Natural killer cell (primary cell): Measurements from ENCODE around the gene ZNF593OS. TPM values are rescaled to one million over a fixed set of nuclear protein-coding genes. Genes with fewer than 3 reads are reported as not detected.
A peak's percentile ranks its signal among the peaks of the same experiment; 100 is the strongest.

Source experiments
- ATAC-seq, 3 donors: fragments of 150-1000 bp in 2 of 3; fragments of 200-7000 bp in 1 of 3; cut with Tn5 transposase; 1 replicate in 1 of 3; 2 replicates in 2 of 3; pipeline ENCODE4 v1.10.0; 2021; ENCODE audit warnings: mild to moderate bottlenecking in 2 of 3, moderate library complexity in 2 of 3
- DNase-seq, 2 donors: peaks; one replicate each; pipeline versions ENCODE4 v3.0.0 to v3.0.0-alpha.2; 2013 to 2021; ENCODE audit warnings: mixed read lengths in 1 of 2
- H3K27ac ChIP-seq: one replicate; pipeline ENCODE4 v1.5.1; 2013; ENCODE audit warnings: mild to moderate bottlenecking, low read length
- H3K27me3 ChIP-seq: one replicate; pipeline ENCODE4 v1.6.1; 2013; ENCODE audit warnings: low read length; ENCODE audit not compliant: control insufficient read depth, insufficient read depth
- H3K36me3 ChIP-seq: one replicate; pipeline ENCODE4 v1.6.1; 2013; ENCODE audit warnings: low read length; ENCODE audit not compliant: control insufficient read depth, insufficient read depth
- H3K4me1 ChIP-seq: one replicate; pipeline ENCODE4 v1.6.1; 2013; ENCODE audit warnings: low read length; ENCODE audit not compliant: control insufficient read depth, insufficient read depth
- H3K4me3 ChIP-seq: one replicate; pipeline ENCODE4 v1.5.1; 2013; ENCODE audit warnings: low read length
- H3K9me3 ChIP-seq: one replicate; pipeline ENCODE4 v1.6.1; 2013; ENCODE audit warnings: low read length; ENCODE audit not compliant: control insufficient read depth, insufficient read depth
- H3K27ac Mint-ChIP-seq, 2 donors: one replicate each; pipeline ENCODE4 v1.8.0; 2022; ENCODE audit warnings: mild to moderate bottlenecking in 2 of 2, mixed read lengths in 2 of 2, moderate library complexity in 1 of 2
- H3K27me3 Mint-ChIP-seq, 2 donors: one replicate each; pipeline ENCODE4 v1.8.0; 2022; ENCODE audit warnings: low read depth in 2 of 2, mixed read lengths in 2 of 2
- H3K36me3 Mint-ChIP-seq: one replicate; pipeline ENCODE4 v1.8.0; 2022; ENCODE audit warnings: mixed read lengths
- H3K4me1 Mint-ChIP-seq, 2 donors: one replicate each; pipeline ENCODE4 v1.8.0; 2022; ENCODE audit warnings: mixed read lengths in 2 of 2
- H3K4me3 Mint-ChIP-seq: one replicate; pipeline ENCODE4 v1.8.0; 2022; ENCODE audit warnings: mild to moderate bottlenecking, moderate library complexity, mixed read lengths
- H3K9me3 Mint-ChIP-seq, 2 donors: one replicate each; pipeline ENCODE4 v1.8.0; 2022; ENCODE audit warnings: mixed read lengths in 2 of 2
- CTCF ChIP-seq: fragments of 200-600 bp; IDR thresholded peaks from one replicate; pipeline ENCODE4 v1.8.0; 2022; ENCODE audit warnings: antibody characterized with exemption
- WGBS: methylation state at CpG from one replicate; pipeline ENCODE4 v1.1.7; 2013; ENCODE audit warnings: missing lambda C conversion rate; ENCODE audit not compliant: insufficient coverage; 5-methylcytosine and 5-hydroxymethylcytosine counted together
- intact Hi-C: fragments of 100-400 bp; cut with micrococcal nuclease; formaldehyde crosslinking; loops from one replicate; pipeline ENCODE4 v1.14.2; 2022
- total RNA-seq, 4 donors: library from RNA; stranded (reverse); fragments of 120-200 nt in 1 of 4; gene quantifications; one replicate each; pipeline versions ENCODE4 v1.2.3 to v1.2.4, GENCODE V29; 2013 to 2022

Gene ZNF593OS
- total RNA-seq, 3 donors from 2014 or later (not counting 1 experiment from before 2014, with no cell fraction given) = not detected

- H3K4me3 ChIP-seq = no peak overlapping the region
- intact Hi-C loops = loop anchor here (1.0 to 10.0 kb wide), 2 partner anchors 58 to 231 kb away; no protein-coding TSS in a partner anchor
- H3K27ac Mint-ChIP-seq = no peak overlapping the region
- H3K9me3 ChIP-seq = no peaks in the 10 kb centered on the region
- peaks cover 19% of the 10 kb centered on the region for H3K27me3 ChIP-seq
- DNase-seq (no peak), ATAC-seq (no peak)
- WGBS = 68% methylated on average over 9 of the region's 9 CpGs
- H3K27ac ChIP-seq = no peak overlapping the region
- no peaks in the 10 kb centered on the region for H3K36me3 ChIP-seq
- H3K27me3 Mint-ChIP-seq = peaks cover 7 to 31% of the 10 kb centered on the region in 2 donors
- H3K9me3 Mint-ChIP-seq = no peaks in the 10 kb centered on the region
- no peak for TF ChIP-seq CTCF
- no peaks in the 10 kb centered on the region for H3K36me3 Mint-ChIP-seq
- H3K4me1 Mint-ChIP-seq = peaks cover 0 to 17% of the 10 kb centered on the region in 2 donors
- peaks cover 25% of the 10 kb centered on the region for H3K4me1 ChIP-seq
- peak overlapping the region; percentile 13 for H3K4me3 Mint-ChIP-seq
These were observed 8.0 kb downstream of the ZNF593OS start for GRCh38 chr1:26163684-26164035.

- Histone ChIP-seq H3K27me3 (peaks cover 22% of the 10 kb centered on the region), H3K36me3 (no peaks in the 10 kb centered on the region), H3K4me1 (peaks cover 25% of the 10 kb centered on the region), H3K27ac (no peak overlapping the region), H3K4me3 (no peak overlapping the region), H3K9me3 (no peaks in the 10 kb centered on the region)
- WGBS = 32% methylated on average over 21 of the region's 21 CpGs
- H3K27me3 Mint-ChIP-seq = peaks cover 16 to 37% of the 10 kb centered on the region in 2 donors
- peak overlapping the region; percentile 62 for H3K4me3 Mint-ChIP-seq
- ATAC-seq (no peak), DNase-seq (no peak)
- H3K36me3 Mint-ChIP-seq = no peaks in the 10 kb centered on the region
- intact Hi-C loops = loop anchor here (10.0 kb wide), 1 partner anchor 233 kb away; no protein-coding TSS in a partner anchor
- H3K27ac Mint-ChIP-seq = no peak overlapping the region
- peaks cover 0 to 17% of the 10 kb centered on the region in 2 donors for H3K4me1 Mint-ChIP-seq
- no peaks in the 10 kb centered on the region for H3K9me3 Mint-ChIP-seq
- TF ChIP-seq CTCF = no peak
These were observed 9.4 kb downstream of the ZNF593OS start for GRCh38 chr1:26162220-26162709.

GRCh38 chr1:26161415-26162219 is 10.0 kb downstream of the ZNF593OS start:
- ATAC-seq (peak in 2 of 3 donors; percentile 50 to 54), DNase-seq (peak in 1 of 2 donors; percentile 53)
- no peaks in the 10 kb centered on the region for H3K9me3 Mint-ChIP-seq
- H3K9me3 ChIP-seq = no peaks in the 10 kb centered on the region
- H3K36me3 Mint-ChIP-seq = no peaks in the 10 kb centered on the region
- no peak overlapping the region for H3K4me3 ChIP-seq
- peaks cover 26% of the 10 kb centered on the region for H3K4me1 ChIP-seq
- H3K36me3 ChIP-seq = no peaks in the 10 kb centered on the region
- 5% methylated on average over 98 of the region's 98 CpGs for WGBS
- intact Hi-C loops = loop anchor here (10.0 kb wide), 1 partner anchor 233 kb away; no protein-coding TSS in a partner anchor
- H3K27me3 Mint-ChIP-seq = peaks cover 16 to 37% of the 10 kb centered on the region in 2 donors
- TF ChIP-seq CTCF = no peak
- no peak overlapping the region for H3K27ac ChIP-seq
- H3K4me1 Mint-ChIP-seq = peaks cover 0 to 12% of the 10 kb centered on the region in 2 donors
- peaks cover 25% of the 10 kb centered on the region for H3K27me3 ChIP-seq
- H3K4me3 Mint-ChIP-seq = peak overlapping the region; percentile 62
- no peak overlapping the region for H3K27ac Mint-ChIP-seq
